ENCODE measurements around the gene PNPLA6.

DNA sequence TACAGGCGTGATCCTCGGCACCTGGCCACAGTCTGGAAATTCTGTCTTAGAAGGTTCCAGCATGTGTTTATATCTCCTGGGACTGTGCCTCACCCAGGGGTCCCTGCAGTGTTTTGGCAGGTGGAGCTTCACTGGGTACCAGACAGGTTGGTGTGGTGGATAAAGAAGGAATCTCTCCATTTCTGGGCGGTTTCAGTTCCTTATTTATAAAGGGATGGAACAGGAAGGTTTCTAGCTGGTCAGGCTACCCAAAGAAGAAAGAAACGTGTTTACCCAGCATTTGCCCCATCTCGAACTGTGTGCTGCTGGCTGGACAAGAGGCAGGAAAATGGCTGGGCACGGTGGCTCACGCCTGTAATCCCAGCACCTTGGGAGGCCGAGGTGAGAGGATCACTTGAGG, 9.8 kb downstream of the PNPLA6 start:
- TF ChIP-seq ARNT (IDR thresholded peaks at IDR 0.05) (no peak), HDGF (IDR thresholded peaks at IDR 0.05; ENCODE audit: borderline replicate concordance) (no peak), FOXK2 (IDR thresholded peaks at IDR 0.05) (no peak), FOXA1 (IDR thresholded peaks at IDR 0.05) (no peak), BHLHE40 (IDR thresholded peaks at IDR 0.05; ENCODE audit: borderline replicate concordance) (no peak), SP1 (IDR thresholded peaks at IDR 0.05) (no peak), SUZ12 (IDR thresholded peaks at IDR 0.05) (no peak), FOXM1 (IDR thresholded peaks at IDR 0.05; ENCODE audit: borderline replicate concordance) (no peak), NFRKB (IDR thresholded peaks at IDR 0.05) (no peak), ELF4 (IDR thresholded peaks at IDR 0.05) (no peak)
- TF ChIP-seq, protein P1, sequence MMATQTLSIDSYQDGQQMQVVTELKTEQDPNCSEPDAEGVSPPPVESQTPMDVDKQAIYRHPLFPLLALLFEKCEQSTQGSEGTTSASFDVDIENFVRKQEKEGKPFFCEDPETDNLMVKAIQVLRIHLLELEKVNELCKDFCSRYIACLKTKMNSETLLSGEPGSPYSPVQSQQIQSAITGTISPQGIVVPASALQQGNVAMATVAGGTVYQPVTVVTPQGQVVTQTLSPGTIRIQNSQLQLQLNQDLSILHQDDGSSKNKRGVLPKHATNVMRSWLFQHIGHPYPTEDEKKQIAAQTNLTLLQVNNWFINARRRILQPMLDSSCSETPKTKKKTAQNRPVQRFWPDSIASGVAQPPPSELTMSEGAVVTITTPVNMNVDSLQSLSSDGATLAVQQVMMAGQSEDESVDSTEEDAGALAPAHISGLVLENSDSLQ (IDR thresholded peaks at IDR 0.05): no peak
